NCI-H2029 (cell line): ENCODE results near the gene RIC8A.

Source experiments
- DNase-seq: peaks from one replicate; lab custom pipeline; 2025; lab: John Stamatoyannopoulos, UW

RIC8A gene

GRCh38 chr11:244376-244775 is 36.9 kb downstream of the RIC8A start:
- DNase-seq, result no peak

GRCh38 chr11:249062-249461 is 41.6 kb downstream of the RIC8A start:
- no peak for DNase-seq

GRCh38 chr11:250274-250673 is 42.8 kb downstream of the RIC8A start:
- DNase-seq, result no peak

DNA sequence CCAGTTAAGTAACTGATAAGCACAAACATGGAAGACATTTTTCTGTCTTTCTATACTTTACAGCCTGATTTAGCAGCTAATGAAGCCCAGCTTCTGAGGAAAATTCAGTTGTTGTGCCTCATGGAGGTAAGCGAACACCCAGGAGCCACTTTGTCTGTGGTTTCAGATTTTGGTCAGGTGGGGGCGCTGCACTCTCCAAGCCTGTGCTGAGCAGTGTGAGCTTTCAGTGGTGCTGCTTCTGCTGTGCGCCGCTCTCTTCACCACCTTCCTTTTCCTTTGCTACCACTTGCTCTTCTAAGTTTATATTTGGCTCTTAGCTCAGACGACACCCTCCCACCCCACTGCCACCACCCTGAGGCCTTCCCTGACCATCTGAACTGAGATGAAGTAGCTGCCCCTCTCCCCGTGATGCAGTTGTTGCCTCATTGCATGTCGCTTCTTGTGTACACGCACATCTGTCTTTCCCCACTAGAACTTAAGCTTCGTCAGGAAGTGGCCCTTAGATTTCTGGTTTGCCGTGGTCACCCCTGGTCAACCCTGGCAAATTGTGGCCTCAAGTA is 43.3 kb downstream of the RIC8A start:
- no peak for DNase-seq

DNA sequence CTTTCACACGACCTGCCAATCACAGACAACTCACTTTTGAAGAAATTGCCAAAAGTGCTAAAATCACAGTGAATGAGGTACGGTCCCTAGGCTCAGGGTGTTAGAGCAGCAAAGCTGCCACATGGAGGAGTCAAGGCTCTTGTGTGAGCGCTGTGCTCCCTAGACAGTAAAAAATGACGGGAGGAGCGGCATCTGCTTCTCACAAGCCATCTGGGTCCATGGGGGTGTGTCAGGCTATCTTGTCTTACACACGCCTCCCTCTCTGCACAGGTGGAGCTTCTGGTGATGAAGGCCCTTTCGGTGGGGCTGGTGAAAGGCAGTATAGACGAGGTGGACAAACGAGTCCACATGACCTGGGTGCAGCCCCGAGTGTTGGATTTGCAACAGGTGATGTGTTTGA is 44.0 kb downstream of the RIC8A start:
- no peak for DNase-seq

DNA sequence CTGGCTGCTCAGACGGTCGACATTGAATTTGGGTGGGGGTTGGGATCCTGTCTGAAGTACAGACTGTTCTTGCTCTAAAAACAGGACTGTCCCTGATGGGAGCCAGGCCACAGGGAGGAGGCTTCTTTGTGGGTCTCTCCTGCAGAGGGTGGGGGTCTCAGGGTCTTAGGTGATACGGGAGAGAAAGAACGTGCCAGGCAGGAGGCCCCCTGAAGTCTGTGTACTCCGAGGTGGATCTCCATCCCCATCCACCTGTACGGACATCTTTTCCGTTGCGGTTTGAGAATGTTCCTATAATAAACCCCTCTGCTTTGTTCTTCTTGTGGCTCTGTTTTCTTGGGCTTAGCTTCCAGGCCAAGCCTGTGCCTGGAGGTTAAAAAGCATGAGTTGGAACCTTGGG is 45.2 kb downstream of the RIC8A start:
- DNase-seq, result no peak

DNA sequence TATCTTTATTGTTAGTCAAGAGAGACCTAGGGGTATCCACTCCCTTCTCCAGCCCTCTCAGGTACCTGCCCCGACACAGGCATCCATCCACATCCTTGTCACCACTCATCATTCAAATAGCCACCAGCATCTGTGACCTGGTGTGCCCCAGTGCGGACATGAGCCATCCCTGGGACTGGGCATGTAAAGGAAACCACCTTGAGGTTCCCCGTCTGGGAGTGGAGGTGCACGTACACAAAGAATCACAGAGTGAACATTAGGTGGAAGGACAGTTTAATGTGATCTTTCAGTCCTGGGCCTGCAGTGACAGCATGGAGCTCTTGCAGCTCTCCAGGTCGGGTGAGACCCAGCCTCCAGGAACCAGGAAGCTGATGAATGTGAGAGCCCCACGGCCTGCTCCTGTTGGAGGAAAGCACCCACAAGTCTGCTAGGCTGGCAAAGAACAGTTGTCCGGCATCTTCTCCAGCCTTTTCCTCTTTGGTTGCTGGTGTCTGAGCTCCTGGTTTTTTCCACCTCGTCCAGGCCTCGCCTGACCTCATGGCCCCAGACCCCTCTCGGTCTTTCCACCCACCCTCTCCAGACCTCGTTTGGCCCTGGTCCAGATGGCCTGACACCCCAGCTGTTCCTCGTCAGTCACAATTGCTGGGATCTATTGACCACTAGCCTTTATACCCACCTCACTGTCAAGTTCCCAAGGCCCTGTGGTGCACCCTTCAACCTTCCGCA is 45.8 kb downstream of the RIC8A start:
- DNase-seq, result no peak

DNA sequence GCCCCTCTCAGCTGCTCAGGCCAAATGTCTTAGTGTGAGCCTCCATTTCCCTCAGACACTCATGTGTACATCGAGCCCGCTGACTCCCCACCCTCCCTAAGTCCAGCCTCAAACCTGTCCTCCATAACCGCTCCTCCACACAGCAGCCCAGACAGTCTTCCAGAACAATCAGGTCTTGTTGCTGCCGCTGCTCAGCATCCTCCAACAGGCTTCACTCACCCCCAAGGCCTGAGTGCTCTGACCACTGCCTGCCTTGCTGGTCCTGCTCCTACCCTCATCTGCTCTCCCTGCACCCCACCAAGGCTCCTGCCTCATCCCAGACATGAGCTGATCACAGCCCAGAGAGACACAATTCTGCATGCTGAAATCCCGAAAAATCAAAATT is 46.4 kb downstream of the RIC8A start:
- no peak for DNase-seq

GRCh38 chr11:255176-255575 is 47.7 kb downstream of the RIC8A start:
- DNase-seq, result no peak

GRCh38 chr11:255816-256215 is 48.3 kb downstream of the RIC8A start:
- no peak for DNase-seq

DNA sequence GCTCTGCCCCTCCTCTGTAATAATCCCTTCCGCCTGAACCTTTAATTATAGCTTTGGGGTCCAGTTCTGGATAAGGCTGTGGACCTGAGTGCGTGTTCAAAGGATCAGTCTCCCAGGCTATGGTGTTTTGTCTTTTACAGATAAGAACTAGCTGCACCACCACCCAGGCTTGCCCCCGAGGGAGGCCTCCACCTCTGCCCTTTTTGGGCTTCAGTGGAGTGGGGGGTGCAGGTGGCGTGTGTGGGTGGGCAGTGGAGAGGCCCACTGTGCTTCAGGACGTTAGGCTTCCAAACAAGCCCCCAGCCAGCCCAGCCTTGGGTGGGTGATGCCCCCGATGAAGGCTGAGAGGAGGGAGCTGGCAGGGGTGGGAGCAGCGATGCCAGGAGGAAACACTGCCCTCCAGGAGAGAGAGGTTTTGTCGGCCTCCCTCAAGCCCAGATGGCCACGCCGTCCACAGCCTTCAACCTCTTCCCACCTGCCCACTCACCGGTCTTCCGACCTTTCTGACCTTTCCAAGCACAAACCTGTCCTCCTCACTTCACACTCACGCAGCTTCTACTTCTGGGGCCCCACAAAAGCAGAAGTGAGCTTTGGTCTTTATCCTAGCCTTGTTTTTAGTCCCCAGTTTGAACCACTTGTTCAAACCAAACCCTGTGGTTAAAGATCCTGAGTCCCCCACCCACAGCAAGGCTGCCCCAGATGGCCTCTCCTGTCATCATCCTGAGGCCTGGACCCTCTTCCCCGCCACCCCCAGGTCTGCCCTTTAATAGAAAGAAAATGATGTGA is 49.6 kb downstream of the RIC8A start:
- no peak for DNase-seq

- no peak for DNase-seq
Observed at GRCh38 chr11:257766-258493, 50.4 kb downstream of the RIC8A start.

DNA sequence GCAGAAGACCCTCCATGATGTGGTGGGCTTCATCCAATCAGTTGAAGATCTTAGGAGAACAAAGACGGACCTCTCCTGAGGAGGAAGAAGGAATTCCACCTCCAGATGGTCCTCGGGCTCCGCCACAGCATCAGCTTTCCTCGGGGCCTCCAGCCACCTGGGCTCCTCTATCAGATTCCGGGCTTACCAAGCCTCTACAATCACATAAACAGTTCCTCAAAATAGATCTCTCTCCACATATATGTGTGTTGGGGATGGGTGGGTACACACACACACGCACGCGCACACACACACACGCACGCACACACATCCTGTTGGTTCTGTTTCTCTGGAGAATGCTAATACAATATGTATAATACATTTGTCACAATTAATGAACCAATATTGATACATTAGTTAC is 51.9 kb downstream of the RIC8A start:
- DNase-seq, result no peak

DNA sequence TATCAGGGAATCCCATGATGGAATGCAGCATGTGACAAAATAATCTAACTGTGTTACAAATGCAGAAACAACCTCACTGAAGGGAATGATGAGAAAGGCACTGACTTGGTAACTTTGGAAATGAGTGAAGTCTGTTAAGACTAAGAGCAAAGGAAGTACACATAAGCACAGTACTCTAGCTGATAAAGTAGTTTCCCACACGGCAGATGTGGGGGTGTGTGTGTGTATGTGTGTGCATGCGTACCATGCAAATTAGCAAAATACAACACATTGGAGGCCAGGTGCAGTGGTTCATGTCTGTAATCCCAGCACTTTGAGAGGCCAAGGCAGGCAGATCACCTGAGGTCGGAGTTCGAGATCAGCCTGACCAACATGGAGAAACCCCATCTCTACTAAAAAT is 54.1 kb downstream of the RIC8A start:
- DNase-seq, result no peak
